ENCODE data around the gene DSCAML1. TPM values are rescaled to one million over a fixed set of nuclear protein-coding genes. Genes with fewer than 3 reads are reported as not detected.

The DSCAML1 gene
- total RNA-seq, 1 experiment from 2014 or later, result 0.15 TPM

GRCh38 chr11:117690484-117691217 is 106.4 kb downstream of the DSCAML1 start:
- no peaks in the 10 kb centered on the region; a peak in 1 of 7 replicates for H3K36me3 Mint-ChIP-seq (ENCODE audit: insufficient read depth in 1 of 3, low read depth in 3 of 3)
- H4K5ac ChIP-seq (ENCODE audit: insufficient read length, low read depth, low read length), result no peak overlapping the region
- no peak overlapping the region for H2BK120ac ChIP-seq (ENCODE audit: low read depth, low read length, poor library complexity, severe bottlenecking)
- H2AK5ac ChIP-seq (ENCODE audit: insufficient read length, low read length), result no peak overlapping the region
- peaks cover 7% of the 10 kb centered on the region for H3K27me3 Mint-ChIP-seq (ENCODE audit: low read depth)
- H4K20me1 ChIP-seq (ENCODE audit: control insufficient read depth, insufficient read depth, insufficient read length), result no peaks in the 10 kb centered on the region
- no CpG with 5 or more reads among the region's 8 CpGs for WGBS (ENCODE audit: extremely low coverage, insufficient read length, low lambda C conversion rate)
- no peak overlapping the region for H2BK5ac ChIP-seq (ENCODE audit: insufficient read length, low read length)
- DNase-seq, result no peak
- no peak overlapping the region for H3K23ac ChIP-seq (ENCODE audit: insufficient read length, low read depth, low read length)
- no peak overlapping the region for H3K27ac Mint-ChIP-seq
- no peaks in the 10 kb centered on the region for H3K9me3 ChIP-seq (ENCODE audit: control insufficient read depth, low read depth, low read length)
- H3K27ac ChIP-seq (ENCODE audit: insufficient read length, low read depth, low read length), result no peak overlapping the region
- no peak overlapping the region for H3K56ac ChIP-seq (ENCODE audit: insufficient read length, low read depth, low read length)
- no peak overlapping the region for H3T11ph ChIP-seq (ENCODE audit: low read length)
- H3K4me1 ChIP-seq (ENCODE audit: insufficient read depth, low read length), result no peaks in the 10 kb centered on the region
- no peak overlapping the region for H3K14ac ChIP-seq (ENCODE audit: insufficient read depth, low read length)
- H3K18ac ChIP-seq (ENCODE audit: insufficient read length, low read depth, low read length), result no peak overlapping the region
- H2AFZ ChIP-seq (ENCODE audit: low read length), result no peak overlapping the region
- no peak overlapping the region for H3K4me2 ChIP-seq (ENCODE audit: insufficient read depth, insufficient read length, low read length)
- no peak overlapping the region for H2BK15ac ChIP-seq (ENCODE audit: low read depth, low read length)
- H3K4me3 Mint-ChIP-seq, result no peak overlapping the region
- peaks cover 23 to 31% of the 10 kb centered on the region in 2 experiments for H3K4me1 Mint-ChIP-seq
- H3K79me2 ChIP-seq (ENCODE audit: insufficient read depth, low read length), result no peaks in the 10 kb centered on the region
- H2BK12ac ChIP-seq (ENCODE audit: insufficient read length, low read depth, low read length), result no peak overlapping the region
- TF ChIP-seq CTCF (conservative IDR thresholded peaks at IDR 0.05), result no peak
- no peaks in the 10 kb centered on the region for H3K23me2 ChIP-seq (ENCODE audit: insufficient read length, low read depth, low read length, poor library complexity, severe bottlenecking)
- no peaks in the 10 kb centered on the region for H3K79me1 ChIP-seq (ENCODE audit: insufficient read depth, low read depth, low read length, poor library complexity, severe bottlenecking)
- H3K9me3 Mint-ChIP-seq, result no peaks in the 10 kb centered on the region
- H2BK20ac ChIP-seq (ENCODE audit: low read depth, low read length, poor library complexity, severe bottlenecking), result no peak overlapping the region
- no peak overlapping the region for H3K9ac ChIP-seq (ENCODE audit: extremely low read depth, insufficient read length, low read length)
- no peak overlapping the region for H4K8ac ChIP-seq (replicated peaks; ENCODE audit: insufficient read length, low read depth, low read length)
- H3K27me3 ChIP-seq (ENCODE audit: insufficient read depth, low read length), result no peaks in the 10 kb centered on the region
- no peak overlapping the region for H3K4ac ChIP-seq (ENCODE audit: low read depth, low read length)
- H4K91ac ChIP-seq (ENCODE audit: insufficient read length, low read depth, low read length), result no peak overlapping the region

Data from H9 (cell line).